ENCODE data around the gene NYNRIN.
A peak's percentile ranks its signal among the peaks of the same experiment; 100 is the strongest.
"Not testable (repeated sequence)": the region's sequence is repeated elsewhere in the genome, so short reads cannot be mapped to it uniquely, and the experiment has no call there.

NYNRIN gene

GRCh38 chr14:24434676-24435075 lies 35.9 kb downstream of the NYNRIN start:
- no peak for DNase-seq

GRCh38 chr14:24435192-24435810 lies 36.5 kb downstream of the NYNRIN start:
- no peak for DNase-seq

- DNase-seq, result no peak
Observed at GRCh38 chr14:24435998-24436354, 37.2 kb downstream of the NYNRIN start.

- peak; percentile 8 for DNase-seq
Observed at GRCh38 chr14:24436355-24437019, 37.7 kb downstream of the NYNRIN start.

- DNase-seq, result no peak
Observed at GRCh38 chr14:24437020-24437735, 38.4 kb downstream of the NYNRIN start.

- DNase-seq, result no peak
Observed at GRCh38 chr14:24437736-24438067, 38.9 kb downstream of the NYNRIN start.

GRCh38 chr14:24438223-24439097 lies 39.7 kb downstream of the NYNRIN start:
- DNase-seq, result no peak

GRCh38 chr14:24439257-24439656 lies 40.5 kb downstream of the NYNRIN start:
- DNase-seq, result no peak

GRCh38 chr14:24439830-24440605 lies 41.2 kb downstream of the NYNRIN start:
- no peak for DNase-seq

GRCh38 chr14:24440606-24441399 lies 42.0 kb downstream of the NYNRIN start:
- no peak for DNase-seq

- no peak for DNase-seq
Observed at GRCh38 chr14:24441485-24441884, 42.7 kb downstream of the NYNRIN start.

- no peak for DNase-seq
Observed at GRCh38 chr14:24441904-24442239, 43.1 kb downstream of the NYNRIN start.

GRCh38 chr14:24442240-24443052 lies 43.6 kb downstream of the NYNRIN start, which contains the start of gene SDR39U1:
SDR39U1 (minus strand) TSS chr14:24442776; CDS start chr14:24442769, 7 bp downstream.
- peak; percentile 94 for DNase-seq

GRCh38 chr14:24443053-24443665 lies 44.4 kb downstream of the NYNRIN start:
- DNase-seq, result no peak

- DNase-seq, result not testable (repeated sequence)
Observed at GRCh38 chr14:24450828-24451227, 52.0 kb downstream of the NYNRIN start.

GRCh38 chr14:24456980-24457379 lies 58.2 kb downstream of the NYNRIN start:
- no peak for DNase-seq

- no peak for DNase-seq
Observed at GRCh38 chr14:24458736-24459135, 59.9 kb downstream of the NYNRIN start.

GRCh38 chr14:24459331-24459730 lies 60.5 kb downstream of the NYNRIN start:
- no peak for DNase-seq

- DNase-seq, result no peak
Observed at GRCh38 chr14:24461336-24461735, 62.5 kb downstream of the NYNRIN start.

All from T1000 (cell line).